ENCODE results near the gene TLE2. TPM values are rescaled to one million over a fixed set of nuclear protein-coding genes. Genes with fewer than 3 reads are reported as not detected.

The TLE2 gene
- total RNA-seq, 3 donors from 2014 or later (not counting 1 experiment from before 2014, with no cell fraction given), result 6.1 to 8.8 (median 8.2) TPM

GRCh38 chr19:2976609-2977000 lies 52.5 kb downstream of the TLE2 start:
- no peaks in the 10 kb centered on the region for H3K9me3 Mint-ChIP-seq
- Histone ChIP-seq H3K27me3 (ENCODE audit: control insufficient read depth, insufficient read depth, low read length) (no peaks in the 10 kb centered on the region), H3K36me3 (ENCODE audit: control insufficient read depth, insufficient read depth, low read length) (no peaks in the 10 kb centered on the region), H3K4me1 (ENCODE audit: control insufficient read depth, insufficient read depth, low read length) (peaks cover 23% of the 10 kb centered on the region), H3K27ac (ENCODE audit: low read length) (no peak overlapping the region), H3K9me3 (ENCODE audit: control insufficient read depth, insufficient read depth, low read length) (no peaks in the 10 kb centered on the region), H3K4me3 (ENCODE audit: low read length) (peak overlapping the region; percentile 71)
- 18% methylated on average over 14 of the region's 15 CpGs for WGBS (ENCODE audit: insufficient coverage)
- no peaks in the 10 kb centered on the region for H3K36me3 Mint-ChIP-seq
- DNase-seq (no peak), ATAC-seq (no peak)
- H3K4me3 Mint-ChIP-seq, result peak overlapping the region; percentile 88
- peaks cover 2 to 6% of the 10 kb centered on the region in 2 donors for H3K27me3 Mint-ChIP-seq (ENCODE audit: low read depth in 2 of 2)
- H3K27ac Mint-ChIP-seq, result peak overlapping the region; percentile 45 to 89
- peaks cover 10 to 24% of the 10 kb centered on the region in 2 donors for H3K4me1 Mint-ChIP-seq
- no peak for TF ChIP-seq CTCF (IDR thresholded peaks at IDR 0.05)
- intact Hi-C loops (cut with micrococcal nuclease), result loop anchor here (10.0 kb wide), 1 partner anchor 58 kb away; no protein-coding TSS in a partner anchor

DNA sequence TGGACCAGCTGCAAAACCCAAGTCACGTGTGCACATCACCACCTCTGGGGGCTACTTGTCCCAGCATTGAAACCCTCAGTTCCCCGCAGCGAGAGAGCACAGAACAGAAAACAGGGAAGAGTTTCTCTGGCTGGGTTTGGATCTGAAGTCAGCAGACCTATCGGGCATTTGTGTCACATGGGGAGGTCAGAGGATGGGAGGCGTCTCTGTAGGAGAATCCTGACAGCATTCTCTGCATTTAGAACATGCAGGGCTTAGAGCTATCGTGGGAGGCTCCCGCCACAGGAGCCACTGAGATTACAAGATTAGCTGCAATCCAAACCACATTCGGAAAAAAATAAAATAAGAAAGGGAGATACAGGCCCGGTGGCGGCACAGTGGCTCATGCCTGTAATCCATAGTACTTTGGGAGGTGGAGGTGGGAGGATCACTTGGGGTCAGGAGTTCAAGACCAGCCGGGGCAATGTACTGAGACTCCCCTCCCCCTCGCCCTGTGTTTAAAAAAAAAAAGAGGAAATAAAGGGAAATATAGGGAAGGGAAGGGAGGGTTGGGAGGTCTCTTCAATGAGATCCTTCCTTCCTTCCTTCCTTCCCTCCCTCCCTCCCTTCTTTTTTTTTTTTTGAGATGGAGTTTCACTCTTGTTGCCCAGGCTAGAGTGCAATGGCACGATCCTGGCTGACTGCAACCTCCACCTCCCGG lies 54.6 kb downstream of the TLE2 start:
- ATAC-seq (no peak), DNase-seq (no peak)
- no peaks in the 10 kb centered on the region for H3K36me3 ChIP-seq (ENCODE audit: control insufficient read depth, insufficient read depth, low read length)
- H3K4me3 ChIP-seq (ENCODE audit: low read length), result no peak overlapping the region
- no peak for TF ChIP-seq CTCF (IDR thresholded peaks at IDR 0.05)
- peaks cover 23% of the 10 kb centered on the region for H3K4me1 ChIP-seq (ENCODE audit: control insufficient read depth, insufficient read depth, low read length)
- H3K27me3 Mint-ChIP-seq (ENCODE audit: low read depth in 2 of 2), result peaks cover 0 to 5% of the 10 kb centered on the region in 2 donors
- 19% methylated on average over 12 of the region's 14 CpGs for WGBS (ENCODE audit: insufficient coverage)
- no peaks in the 10 kb centered on the region for H3K9me3 ChIP-seq (ENCODE audit: control insufficient read depth, insufficient read depth, low read length)
- intact Hi-C loops (cut with micrococcal nuclease), result loop anchor here (10.0 kb wide), 1 partner anchor 60 kb away; no protein-coding TSS in a partner anchor
- peak overlapping the region; percentile 49 for H3K4me3 Mint-ChIP-seq
- peaks cover 10 to 24% of the 10 kb centered on the region in 2 donors for H3K4me1 Mint-ChIP-seq
- no peak overlapping the region for H3K27ac ChIP-seq (ENCODE audit: low read length)
- H3K36me3 Mint-ChIP-seq, result no peaks in the 10 kb centered on the region
- no peaks in the 10 kb centered on the region for H3K9me3 Mint-ChIP-seq
- no peak overlapping the region for H3K27ac Mint-ChIP-seq
- H3K27me3 ChIP-seq (ENCODE audit: control insufficient read depth, insufficient read depth, low read length), result no peaks in the 10 kb centered on the region

- Mint-ChIP-seq H3K9me3 (no peaks in the 10 kb centered on the region), H3K27ac (no peak overlapping the region), H3K27me3 (ENCODE audit: low read depth in 2 of 2) (peaks cover 0 to 5% of the 10 kb centered on the region in 2 donors), H3K36me3 (no peaks in the 10 kb centered on the region), H3K4me1 (peaks cover 10 to 24% of the 10 kb centered on the region in 2 donors), H3K4me3 (no peak overlapping the region)
- ATAC-seq (no peak), DNase-seq (no peak)
- Histone ChIP-seq H3K4me1 (ENCODE audit: control insufficient read depth, insufficient read depth, low read length) (peaks cover 23% of the 10 kb centered on the region), H3K9me3 (ENCODE audit: control insufficient read depth, insufficient read depth, low read length) (no peaks in the 10 kb centered on the region), H3K36me3 (ENCODE audit: control insufficient read depth, insufficient read depth, low read length) (no peaks in the 10 kb centered on the region), H3K27me3 (ENCODE audit: control insufficient read depth, insufficient read depth, low read length) (no peaks in the 10 kb centered on the region), H3K27ac (ENCODE audit: low read length) (no peak overlapping the region), H3K4me3 (ENCODE audit: low read length) (no peak overlapping the region)
- intact Hi-C loops (cut with micrococcal nuclease), result loop anchor here (10.0 kb wide), 1 partner anchor 62 kb away; no protein-coding TSS in a partner anchor
- TF ChIP-seq CTCF (IDR thresholded peaks at IDR 0.05), result no peak
- 62% methylated on average over 2 of the region's 8 CpGs for WGBS (ENCODE audit: insufficient coverage)
Observed at GRCh38 chr19:2973229-2973628, 55.9 kb downstream of the TLE2 start.
